ENCODE results near the gene ZNF384. TPM values are rescaled to one million over a fixed set of nuclear protein-coding genes. Genes with fewer than 3 reads are reported as not detected.

The ZNF384 gene
- total and polyA plus RNA-seq, 4 donors, result 3.9 to 12.7 (median 10.0) TPM

DNA sequence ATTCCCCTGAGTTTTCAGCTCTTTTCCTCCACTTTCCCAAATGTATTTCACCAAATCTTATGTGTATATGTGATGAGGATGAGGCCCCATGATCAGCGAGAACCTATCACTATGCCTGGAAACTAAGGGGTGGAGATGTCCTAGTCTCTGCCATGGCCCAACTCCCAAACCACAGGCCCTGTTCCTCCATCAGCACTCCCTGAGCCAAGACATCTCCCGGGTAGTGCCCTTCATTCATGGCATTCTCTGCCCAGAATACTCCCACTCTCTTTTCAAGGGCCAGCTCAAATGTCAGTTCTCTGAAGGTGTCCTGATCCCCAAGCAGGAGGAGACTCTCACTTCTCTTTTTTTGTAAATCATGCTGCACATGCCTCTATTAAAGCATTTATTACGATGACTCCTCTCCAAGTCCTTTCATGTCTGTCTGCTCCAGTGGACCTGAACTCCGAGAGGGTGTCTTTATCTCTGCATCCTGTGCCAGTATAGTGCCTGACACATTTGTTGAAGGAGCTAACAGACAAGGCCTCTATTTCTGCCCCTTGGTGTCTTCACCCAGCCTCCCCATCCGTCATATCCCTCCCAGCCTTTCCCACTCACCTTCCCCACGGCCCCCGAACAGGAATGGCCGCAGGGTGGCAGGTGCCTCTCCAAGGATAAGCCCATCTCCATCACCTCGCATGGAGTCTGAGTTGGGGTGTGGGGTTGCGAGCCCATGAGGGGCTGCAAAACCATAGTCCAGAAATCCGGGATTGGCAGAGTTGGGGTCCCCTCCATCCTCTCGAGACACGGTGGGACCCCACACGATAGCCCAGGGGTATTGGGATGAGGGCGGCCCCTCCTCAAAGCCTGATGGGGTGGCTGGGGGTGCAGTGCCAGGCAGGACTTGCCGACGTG is 7.8 kb upstream of the ZNF384 start:
- TF ChIP-seq RAD21 (IDR thresholded peaks at IDR 0.05) (no peak), HNF4A (conservative IDR thresholded peaks at IDR 0.05) (no peak), EGR1 (IDR thresholded peaks at IDR 0.05; ENCODE audit: low read depth in 2 of 2) (no peak), SP1 (IDR thresholded peaks at IDR 0.05) (no peak), NR2F2 (IDR thresholded peaks at IDR 0.05) (no peak), HNF4G (IDR thresholded peaks at IDR 0.05) (no peak), RXRA (IDR thresholded peaks at IDR 0.05) (no peak), TAF1 (conservative IDR thresholded peaks at IDR 0.05) (no peak), FOXA2 (IDR thresholded peaks at IDR 0.05) (no peak), GABPA (IDR thresholded peaks at IDR 0.05 in 1 of 2, conservative IDR thresholded peaks at IDR 0.05 in 1 of 2) (no peak), JUND (IDR thresholded peaks at IDR 0.05) (no peak)
- TF ChIP-seq, protein P1, sequence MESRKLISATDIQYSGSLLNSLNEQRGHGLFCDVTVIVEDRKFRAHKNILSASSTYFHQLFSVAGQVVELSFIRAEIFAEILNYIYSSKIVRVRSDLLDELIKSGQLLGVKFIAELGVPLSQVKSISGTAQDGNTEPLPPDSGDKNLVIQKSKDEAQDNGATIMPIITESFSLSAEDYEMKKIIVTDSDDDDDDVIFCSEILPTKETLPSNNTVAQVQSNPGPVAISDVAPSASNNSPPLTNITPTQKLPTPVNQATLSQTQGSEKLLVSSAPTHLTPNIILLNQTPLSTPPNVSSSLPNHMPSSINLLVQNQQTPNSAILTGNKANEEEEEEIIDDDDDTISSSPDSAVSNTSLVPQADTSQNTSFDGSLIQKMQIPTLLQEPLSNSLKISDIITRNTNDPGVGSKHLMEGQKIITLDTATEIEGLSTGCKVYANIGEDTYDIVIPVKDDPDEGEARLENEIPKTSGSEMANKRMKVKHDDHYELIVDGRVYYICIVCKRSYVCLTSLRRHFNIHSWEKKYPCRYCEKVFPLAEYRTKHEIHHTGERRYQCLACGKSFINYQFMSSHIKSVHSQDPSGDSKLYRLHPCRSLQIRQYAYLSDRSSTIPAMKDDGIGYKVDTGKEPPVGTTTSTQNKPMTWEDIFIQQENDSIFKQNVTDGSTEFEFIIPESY (IDR thresholded peaks at IDR 0.05), result no peak
- TF ChIP-seq, protein P2, sequence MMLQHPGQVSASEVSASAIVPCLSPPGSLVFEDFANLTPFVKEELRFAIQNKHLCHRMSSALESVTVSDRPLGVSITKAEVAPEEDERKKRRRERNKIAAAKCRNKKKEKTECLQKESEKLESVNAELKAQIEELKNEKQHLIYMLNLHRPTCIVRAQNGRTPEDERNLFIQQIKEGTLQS (IDR thresholded peaks at IDR 0.05), result no peak
- TF ChIP-seq, protein P3, sequence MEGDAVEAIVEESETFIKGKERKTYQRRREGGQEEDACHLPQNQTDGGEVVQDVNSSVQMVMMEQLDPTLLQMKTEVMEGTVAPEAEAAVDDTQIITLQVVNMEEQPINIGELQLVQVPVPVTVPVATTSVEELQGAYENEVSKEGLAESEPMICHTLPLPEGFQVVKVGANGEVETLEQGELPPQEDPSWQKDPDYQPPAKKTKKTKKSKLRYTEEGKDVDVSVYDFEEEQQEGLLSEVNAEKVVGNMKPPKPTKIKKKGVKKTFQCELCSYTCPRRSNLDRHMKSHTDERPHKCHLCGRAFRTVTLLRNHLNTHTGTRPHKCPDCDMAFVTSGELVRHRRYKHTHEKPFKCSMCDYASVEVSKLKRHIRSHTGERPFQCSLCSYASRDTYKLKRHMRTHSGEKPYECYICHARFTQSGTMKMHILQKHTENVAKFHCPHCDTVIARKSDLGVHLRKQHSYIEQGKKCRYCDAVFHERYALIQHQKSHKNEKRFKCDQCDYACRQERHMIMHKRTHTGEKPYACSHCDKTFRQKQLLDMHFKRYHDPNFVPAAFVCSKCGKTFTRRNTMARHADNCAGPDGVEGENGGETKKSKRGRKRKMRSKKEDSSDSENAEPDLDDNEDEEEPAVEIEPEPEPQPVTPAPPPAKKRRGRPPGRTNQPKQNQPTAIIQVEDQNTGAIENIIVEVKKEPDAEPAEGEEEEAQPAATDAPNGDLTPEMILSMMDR (IDR thresholded peaks at IDR 0.05; ENCODE audit: low read depth, low read length, missing input control), result no peak
- TF ChIP-seq, protein P4, sequence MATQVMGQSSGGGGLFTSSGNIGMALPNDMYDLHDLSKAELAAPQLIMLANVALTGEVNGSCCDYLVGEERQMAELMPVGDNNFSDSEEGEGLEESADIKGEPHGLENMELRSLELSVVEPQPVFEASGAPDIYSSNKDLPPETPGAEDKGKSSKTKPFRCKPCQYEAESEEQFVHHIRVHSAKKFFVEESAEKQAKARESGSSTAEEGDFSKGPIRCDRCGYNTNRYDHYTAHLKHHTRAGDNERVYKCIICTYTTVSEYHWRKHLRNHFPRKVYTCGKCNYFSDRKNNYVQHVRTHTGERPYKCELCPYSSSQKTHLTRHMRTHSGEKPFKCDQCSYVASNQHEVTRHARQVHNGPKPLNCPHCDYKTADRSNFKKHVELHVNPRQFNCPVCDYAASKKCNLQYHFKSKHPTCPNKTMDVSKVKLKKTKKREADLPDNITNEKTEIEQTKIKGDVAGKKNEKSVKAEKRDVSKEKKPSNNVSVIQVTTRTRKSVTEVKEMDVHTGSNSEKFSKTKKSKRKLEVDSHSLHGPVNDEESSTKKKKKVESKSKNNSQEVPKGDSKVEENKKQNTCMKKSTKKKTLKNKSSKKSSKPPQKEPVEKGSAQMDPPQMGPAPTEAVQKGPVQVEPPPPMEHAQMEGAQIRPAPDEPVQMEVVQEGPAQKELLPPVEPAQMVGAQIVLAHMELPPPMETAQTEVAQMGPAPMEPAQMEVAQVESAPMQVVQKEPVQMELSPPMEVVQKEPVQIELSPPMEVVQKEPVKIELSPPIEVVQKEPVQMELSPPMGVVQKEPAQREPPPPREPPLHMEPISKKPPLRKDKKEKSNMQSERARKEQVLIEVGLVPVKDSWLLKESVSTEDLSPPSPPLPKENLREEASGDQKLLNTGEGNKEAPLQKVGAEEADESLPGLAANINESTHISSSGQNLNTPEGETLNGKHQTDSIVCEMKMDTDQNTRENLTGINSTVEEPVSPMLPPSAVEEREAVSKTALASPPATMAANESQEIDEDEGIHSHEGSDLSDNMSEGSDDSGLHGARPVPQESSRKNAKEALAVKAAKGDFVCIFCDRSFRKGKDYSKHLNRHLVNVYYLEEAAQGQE (IDR thresholded peaks at IDR 0.05), result no peak
- H3K27ac ChIP-seq (ENCODE audit: low read depth in 1 of 2, low read length in 2 of 2), result no peak overlapping the region
- peaks cover 0 to 16% (median 13%) of the 10 kb centered on the region in 4 donors for H3K27me3 ChIP-seq (ENCODE audit: control insufficient read depth in 4 of 4, insufficient read depth in 4 of 4, low read length in 3 of 4)
- no peak for DNase-seq (ENCODE audit: low spot score)
- 77% methylated on average over 17 of the region's 17 CpGs for WGBS
- H3K9ac ChIP-seq (ENCODE audit: low read depth in 1 of 2, low read length in 2 of 2), result no peak overlapping the region
- H3K4me1 ChIP-seq (ENCODE audit: control insufficient read depth in 4 of 4, insufficient read depth in 4 of 4, low read length in 3 of 4), result peaks cover 3 to 10% (median 5%) of the 10 kb centered on the region in 4 donors
- H3K9me3 ChIP-seq (ENCODE audit: control insufficient read depth in 4 of 4, low read length in 3 of 4), result no peaks in the 10 kb centered on the region
- no peak overlapping the region for H3K4me3 ChIP-seq (ENCODE audit: low read depth in 1 of 3, low read length in 3 of 3)
- H3K36me3 ChIP-seq (ENCODE audit: control insufficient read depth in 4 of 4, insufficient read depth in 3 of 4, low read depth in 1 of 4, low read length in 3 of 4), result no peaks in the 10 kb centered on the region

All from liver (tissue), 9 donors.